AG04450 (cell line): ENCODE measurements around the gene HIVEP2. TPM values are rescaled to one million over a fixed set of nuclear protein-coding genes. Genes with fewer than 3 reads are reported as not detected.
A peak's percentile ranks its signal among the peaks of the same experiment; 100 is the strongest.

Experiments used
- CTCF ChIA-PET: fragments of 300-600, 350-600 bp; formaldehyde crosslinking; extraction: SDS; loops from one replicate; lab custom pipeline; 2022; ENCODE audit warnings: antibody characterized with exemption, inconsistent platforms; lab: Charles Lee
- POLR2A ChIA-PET: fragments of 350-600 bp; formaldehyde crosslinking; extraction: SDS; loops from one replicate; lab custom pipeline; 2021; ENCODE audit warnings: antibody characterized with exemption, inconsistent platforms; lab: Yijun Ruan, JAX
- DNase-seq: peaks from one replicate; pipeline ENCODE4 v3.0.0-alpha.2; 2011; ENCODE audit warnings: low read depth, low spot score
- H3K27ac ChIP-seq: one replicate; pipeline ENCODE4 v1.5.1; 2012; ENCODE audit warnings: low read depth, low read length, control low read depth
- H3K27me3 ChIP-seq: one replicate; pipeline ENCODE4 v1.6.0; 2012; ENCODE audit warnings: low read length; ENCODE audit not compliant: control insufficient read depth, insufficient read depth
- H3K4me3 ChIP-seq: 2 replicates; pipeline ENCODE4 v1.5.1; 2011; ENCODE audit warnings: mild to moderate bottlenecking, low read depth, low read length, control low read depth
- H3K9me3 ChIP-seq: 2 replicates; pipeline ENCODE4 v1.5.1; 2012; ENCODE audit warnings: low read length; ENCODE audit not compliant: control insufficient read depth, insufficient read depth
- CTCF ChIP-seq: IDR thresholded peaks from 2 replicates; pipeline ENCODE4 v1.5.1; 2011; ENCODE audit warnings: low read depth, low read length, control low read depth, inconsistent platforms
- polyA plus RNA-seq: library from polyadenylated mRNA; depleted of rRNA; stranded (reverse); fragments of >200 nt; gene quantifications from 2 replicates; pipeline ENCODE4 v1.2.3, GENCODE V29; 2011

HIVEP2 gene
- polyA plus RNA-seq, 1 experiment, result 4.9 TPM

- no peak for DNase-seq
- no peaks in the 10 kb centered on the region for H3K27me3 ChIP-seq
- CTCF ChIA-PET, result interaction anchor here (0.6 to 0.8 kb wide), 2 partner anchors 9 to 190 kb away, joined by 3 read pairs; no protein-coding TSS in a partner anchor
- no peaks in the 10 kb centered on the region for H3K9me3 ChIP-seq
- peak overlapping the region; percentile 64 for H3K4me3 ChIP-seq
- peak overlapping the region; percentile 82 for H3K27ac ChIP-seq
- no peak for TF ChIP-seq CTCF
- POLR2A ChIA-PET, result interaction anchor here (0.7 to 2.5 kb wide), 2 partner anchors 20 to 26 kb away, joined by 3 to 9 read pairs; partner anchors contain the start of gene HIVEP2
Observed at GRCh38 chr6:142926177-142926493, 18.8 kb downstream of the HIVEP2 start.

- POLR2A ChIA-PET, result interaction anchor here (2.5 kb wide), 1 partner anchor 20 kb away, joined by 9 read pairs; the partner anchor contains the start of gene HIVEP2
- no peak for DNase-seq
- TF ChIP-seq CTCF, result no peak
- H3K27ac ChIP-seq, result no peak overlapping the region
- no peaks in the 10 kb centered on the region for H3K27me3 ChIP-seq
- H3K4me3 ChIP-seq, result no peak overlapping the region
- CTCF ChIA-PET, result interaction anchor here (0.8 kb wide), 1 partner anchor 17 kb away, joined by 3 read pairs; no protein-coding TSS in a partner anchor
- H3K9me3 ChIP-seq, result no peaks in the 10 kb centered on the region
Observed at GRCh38 chr6:142925575-142926110, 19.3 kb downstream of the HIVEP2 start.

GRCh38 chr6:142918339-142919042 is 26.5 kb downstream of the HIVEP2 start:
- H3K4me3 ChIP-seq, result no peak overlapping the region
- POLR2A ChIA-PET, result no interaction called here
- CTCF ChIA-PET, result no interaction called here
- no peak for TF ChIP-seq CTCF
- no peak for DNase-seq
- no peak overlapping the region for H3K27ac ChIP-seq
- H3K9me3 ChIP-seq, result no peaks in the 10 kb centered on the region
- H3K27me3 ChIP-seq, result no peaks in the 10 kb centered on the region

GRCh38 chr6:142916881-142917280 is 28.1 kb downstream of the HIVEP2 start:
- TF ChIP-seq CTCF, result no peak
- ChIA-PET CTCF (interaction anchor here (0.6 kb wide), 1 partner anchor 138 kb away, joined by 3 read pairs; no protein-coding TSS in a partner anchor), POLR2A (no interaction called here)
- H3K4me3 ChIP-seq, result no peak overlapping the region
- DNase-seq, result no peak
- H3K27ac ChIP-seq, result no peak overlapping the region
- H3K9me3 ChIP-seq, result no peaks in the 10 kb centered on the region
- no peaks in the 10 kb centered on the region for H3K27me3 ChIP-seq
